ENCODE results near the gene NHLRC2.

Gene NHLRC2

GRCh38 chr10:113843972-113844485, 10.4 kb upstream of the NHLRC2 start:
- Histone ChIP-seq H3K4me1 (ENCODE audit: control insufficient read depth in 1 of 2, insufficient read depth in 2 of 2, low read length in 2 of 2) (no peaks in the 10 kb centered on the region), H3K9me3 (ENCODE audit: control insufficient read depth in 1 of 2, low read length in 2 of 2) (no peaks in the 10 kb centered on the region), H3K4me3 (ENCODE audit: low read depth in 1 of 2, low read length in 2 of 2) (no peak overlapping the region), H3K27me3 (ENCODE audit: low read depth, low read length) (no peaks in the 10 kb centered on the region), H3K36me3 (ENCODE audit: control insufficient read depth in 1 of 2, insufficient read depth in 2 of 2, low read length in 2 of 2) (peaks cover 3 to 8% of the 10 kb centered on the region in 2 donors), H3K27ac (ENCODE audit: low read length) (no peak overlapping the region)

GRCh38 chr10:113846036-113846435, 8.4 kb upstream of the NHLRC2 start:
- Histone ChIP-seq H3K4me3 (ENCODE audit: low read depth in 1 of 2, low read length in 2 of 2) (no peak overlapping the region), H3K9me3 (ENCODE audit: control insufficient read depth in 1 of 2, low read length in 2 of 2) (no peaks in the 10 kb centered on the region), H3K27me3 (ENCODE audit: low read depth, low read length) (no peaks in the 10 kb centered on the region), H3K36me3 (ENCODE audit: control insufficient read depth in 1 of 2, insufficient read depth in 2 of 2, low read length in 2 of 2) (peaks cover 8 to 10% of the 10 kb centered on the region in 2 donors), H3K27ac (ENCODE audit: low read length) (no peak overlapping the region), H3K4me1 (ENCODE audit: control insufficient read depth in 1 of 2, insufficient read depth in 2 of 2, low read length in 2 of 2) (peaks cover 0 to 1% of the 10 kb centered on the region in 2 donors)

GRCh38 chr10:113849140-113849803, 5.2 kb upstream of the NHLRC2 start:
- H3K9me3 ChIP-seq (ENCODE audit: control insufficient read depth in 1 of 2, low read length in 2 of 2), result no peaks in the 10 kb centered on the region
- H3K36me3 ChIP-seq (ENCODE audit: control insufficient read depth in 1 of 2, insufficient read depth in 2 of 2, low read length in 2 of 2), result peaks cover 3 to 10% of the 10 kb centered on the region in 2 donors
- H3K27ac ChIP-seq (ENCODE audit: low read length), result no peak overlapping the region
- no peaks in the 10 kb centered on the region for H3K27me3 ChIP-seq (ENCODE audit: low read depth, low read length)
- no peak overlapping the region for H3K4me3 ChIP-seq (ENCODE audit: low read depth in 1 of 2, low read length in 2 of 2)
- H3K4me1 ChIP-seq (ENCODE audit: control insufficient read depth in 1 of 2, insufficient read depth in 2 of 2, low read length in 2 of 2), result peaks cover 0 to 23% of the 10 kb centered on the region in 2 donors

- peaks cover 0 to 10% of the 10 kb centered on the region in 2 donors for H3K36me3 ChIP-seq (ENCODE audit: control insufficient read depth in 1 of 2, insufficient read depth in 2 of 2, low read length in 2 of 2)
- H3K27me3 ChIP-seq (ENCODE audit: low read depth, low read length), result no peaks in the 10 kb centered on the region
- no peak overlapping the region for H3K4me3 ChIP-seq (ENCODE audit: low read depth in 1 of 2, low read length in 2 of 2)
- H3K4me1 ChIP-seq (ENCODE audit: control insufficient read depth in 1 of 2, insufficient read depth in 2 of 2, low read length in 2 of 2), result peaks cover 0 to 23% of the 10 kb centered on the region in 2 donors
- H3K27ac ChIP-seq (ENCODE audit: low read length), result no peak overlapping the region
- H3K9me3 ChIP-seq (ENCODE audit: control insufficient read depth in 1 of 2, low read length in 2 of 2), result no peaks in the 10 kb centered on the region
Measured at GRCh38 chr10:113849946-113850345, 4.5 kb upstream of the NHLRC2 start.

GRCh38 chr10:113853578-113854012, 866 bp upstream of the NHLRC2 start:
- H3K27ac ChIP-seq (ENCODE audit: low read length), result peak overlapping the region; percentile 97
- no peaks in the 10 kb centered on the region for H3K27me3 ChIP-seq (ENCODE audit: low read depth, low read length)
- H3K9me3 ChIP-seq (ENCODE audit: control insufficient read depth in 1 of 2, low read length in 2 of 2), result no peaks in the 10 kb centered on the region
- peaks cover 2 to 10% of the 10 kb centered on the region in 2 donors for H3K36me3 ChIP-seq (ENCODE audit: control insufficient read depth in 1 of 2, insufficient read depth in 2 of 2, low read length in 2 of 2)
- H3K4me3 ChIP-seq (ENCODE audit: low read depth in 1 of 2, low read length in 2 of 2), result peak overlapping the region; percentile 90 to 92
- H3K4me1 ChIP-seq (ENCODE audit: control insufficient read depth in 1 of 2, insufficient read depth in 2 of 2, low read length in 2 of 2), result peaks cover 17 to 48% of the 10 kb centered on the region in 2 donors

GRCh38 chr10:113854761-113855588, 514 bp downstream of the NHLRC2 start:
- H3K4me1 ChIP-seq (ENCODE audit: control insufficient read depth in 1 of 2, insufficient read depth in 2 of 2, low read length in 2 of 2), result peaks cover 17 to 52% of the 10 kb centered on the region in 2 donors
- peak overlapping the region; percentile 90 to 92 for H3K4me3 ChIP-seq (ENCODE audit: low read depth in 1 of 2, low read length in 2 of 2)
- no peaks in the 10 kb centered on the region for H3K27me3 ChIP-seq (ENCODE audit: low read depth, low read length)
- H3K27ac ChIP-seq (ENCODE audit: low read length), result peak overlapping the region; percentile 97
- no peaks in the 10 kb centered on the region for H3K9me3 ChIP-seq (ENCODE audit: control insufficient read depth in 1 of 2, low read length in 2 of 2)
- peaks cover 8 to 10% of the 10 kb centered on the region in 2 donors for H3K36me3 ChIP-seq (ENCODE audit: control insufficient read depth in 1 of 2, insufficient read depth in 2 of 2, low read length in 2 of 2)

- Histone ChIP-seq H3K27ac (ENCODE audit: low read length) (no peak overlapping the region), H3K4me3 (ENCODE audit: low read depth in 1 of 2, low read length in 2 of 2) (peak overlapping the region; percentile 90 to 92), H3K27me3 (ENCODE audit: low read depth, low read length) (no peaks in the 10 kb centered on the region), H3K4me1 (ENCODE audit: control insufficient read depth in 1 of 2, insufficient read depth in 2 of 2, low read length in 2 of 2) (peaks cover 17 to 47% of the 10 kb centered on the region in 2 donors), H3K9me3 (ENCODE audit: control insufficient read depth in 1 of 2, low read length in 2 of 2) (no peaks in the 10 kb centered on the region), H3K36me3 (ENCODE audit: control insufficient read depth in 1 of 2, insufficient read depth in 2 of 2, low read length in 2 of 2) (peaks cover 20 to 22% of the 10 kb centered on the region in 2 donors)
Measured at GRCh38 chr10:113856563-113856962, 2.1 kb downstream of the NHLRC2 start.

- Histone ChIP-seq H3K36me3 (ENCODE audit: control insufficient read depth in 1 of 2, insufficient read depth in 2 of 2, low read length in 2 of 2) (peaks cover 20 to 22% of the 10 kb centered on the region in 2 donors), H3K9me3 (ENCODE audit: control insufficient read depth in 1 of 2, low read length in 2 of 2) (no peaks in the 10 kb centered on the region), H3K27me3 (ENCODE audit: low read depth, low read length) (no peaks in the 10 kb centered on the region), H3K27ac (ENCODE audit: low read length) (no peak overlapping the region), H3K4me3 (ENCODE audit: low read depth in 1 of 2, low read length in 2 of 2) (no peak overlapping the region), H3K4me1 (ENCODE audit: control insufficient read depth in 1 of 2, insufficient read depth in 2 of 2, low read length in 2 of 2) (peaks cover 17 to 41% of the 10 kb centered on the region in 2 donors)
Measured at GRCh38 chr10:113857210-113857609, 2.7 kb downstream of the NHLRC2 start.

- Histone ChIP-seq H3K27me3 (ENCODE audit: low read depth, low read length) (no peaks in the 10 kb centered on the region), H3K4me1 (ENCODE audit: control insufficient read depth in 1 of 2, insufficient read depth in 2 of 2, low read length in 2 of 2) (peaks cover 17 to 29% of the 10 kb centered on the region in 2 donors), H3K4me3 (ENCODE audit: low read depth in 1 of 2, low read length in 2 of 2) (no peak overlapping the region), H3K9me3 (ENCODE audit: control insufficient read depth in 1 of 2, low read length in 2 of 2) (no peaks in the 10 kb centered on the region), H3K27ac (ENCODE audit: low read length) (no peak overlapping the region), H3K36me3 (ENCODE audit: control insufficient read depth in 1 of 2, insufficient read depth in 2 of 2, low read length in 2 of 2) (peaks cover 20 to 26% of the 10 kb centered on the region in 2 donors)
Measured at GRCh38 chr10:113858541-113858940, 4.1 kb downstream of the NHLRC2 start.

- no peaks in the 10 kb centered on the region for H3K27me3 ChIP-seq (ENCODE audit: low read depth, low read length)
- H3K4me1 ChIP-seq (ENCODE audit: control insufficient read depth in 1 of 2, insufficient read depth in 2 of 2, low read length in 2 of 2), result peaks cover 17 to 29% of the 10 kb centered on the region in 2 donors
- peaks cover 20 to 27% of the 10 kb centered on the region in 2 donors for H3K36me3 ChIP-seq (ENCODE audit: control insufficient read depth in 1 of 2, insufficient read depth in 2 of 2, low read length in 2 of 2)
- no peak overlapping the region for H3K4me3 ChIP-seq (ENCODE audit: low read depth in 1 of 2, low read length in 2 of 2)
- no peak overlapping the region for H3K27ac ChIP-seq (ENCODE audit: low read length)
- H3K9me3 ChIP-seq (ENCODE audit: control insufficient read depth in 1 of 2, low read length in 2 of 2), result no peaks in the 10 kb centered on the region
Measured at GRCh38 chr10:113859261-113859660, 4.8 kb downstream of the NHLRC2 start.

GRCh38 chr10:113865901-113866300, 11.4 kb downstream of the NHLRC2 start:
- H3K9me3 ChIP-seq (ENCODE audit: control insufficient read depth in 1 of 2, low read length in 2 of 2), result no peaks in the 10 kb centered on the region
- no peaks in the 10 kb centered on the region for H3K27me3 ChIP-seq (ENCODE audit: low read depth, low read length)

More at GRCh38 chr10:113865901-113866300, 11.4 kb downstream of the NHLRC2 start:
- peaks cover 0 to 5% of the 10 kb centered on the region in 2 donors for H3K4me1 ChIP-seq (ENCODE audit: control insufficient read depth in 1 of 2, insufficient read depth in 2 of 2, low read length in 2 of 2)
- H3K36me3 ChIP-seq (ENCODE audit: control insufficient read depth in 1 of 2, insufficient read depth in 2 of 2, low read length in 2 of 2), result peaks cover 7 to 10% of the 10 kb centered on the region in 2 donors
- H3K27ac ChIP-seq (ENCODE audit: low read length), result no peak overlapping the region
- no peak overlapping the region for H3K4me3 ChIP-seq (ENCODE audit: low read depth in 1 of 2, low read length in 2 of 2)
